HG03521 (cell line): ENCODE data around the gene LRRC26.

Experiments used
- ATAC-seq: cut with Tn5 transposase; IDR thresholded peaks from one replicate; pipeline ENCODE4 v1.9.1; 2021; ENCODE audit warnings: mild to moderate bottlenecking, moderate library complexity; ENCODE audit not compliant: unreplicated experiment

The LRRC26 gene

GRCh38 chr9:137157618-137158415, 12.0 kb downstream of the LRRC26 start:
- ATAC-seq: no peak

DNA sequence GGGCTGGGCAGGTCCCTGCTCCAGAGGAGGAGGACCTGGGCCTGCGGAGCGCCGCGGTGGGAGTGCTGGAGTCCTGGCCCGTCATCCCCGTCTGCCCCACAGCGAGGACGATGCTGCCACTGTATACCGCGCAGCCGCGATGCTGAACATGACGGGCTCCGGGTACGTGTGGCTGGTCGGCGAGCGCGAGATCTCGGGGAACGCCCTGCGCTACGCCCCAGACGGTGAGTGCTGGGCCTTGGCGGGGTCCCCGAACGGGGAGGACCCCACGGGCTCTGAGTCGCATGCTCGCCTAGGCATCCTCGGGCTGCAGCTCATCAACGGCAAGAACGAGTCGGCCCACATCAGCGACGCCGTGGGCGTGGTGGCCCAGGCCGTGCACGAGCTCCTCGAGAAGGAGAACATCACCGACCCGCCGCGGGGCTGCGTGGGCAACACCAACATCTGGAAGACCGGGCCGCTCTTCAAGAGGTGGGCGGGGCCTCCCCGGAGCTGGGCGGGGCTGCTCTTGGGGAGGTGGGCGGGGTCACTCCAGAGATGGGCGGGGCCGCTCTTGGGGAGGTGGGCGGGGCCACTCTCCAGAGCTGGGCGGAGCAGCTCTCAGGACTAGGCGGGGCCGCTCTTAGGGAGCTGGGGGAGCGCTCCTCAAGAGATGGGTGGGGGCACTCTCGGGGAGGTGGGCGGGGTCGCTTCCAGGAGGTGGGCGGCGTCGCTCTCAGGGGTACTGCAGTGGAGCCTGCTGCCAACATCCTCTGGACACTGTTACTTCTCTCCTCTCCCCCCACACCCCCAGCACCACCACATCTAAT, 13.1 kb downstream of the LRRC26 start:
- no peak for ATAC-seq

DNA sequence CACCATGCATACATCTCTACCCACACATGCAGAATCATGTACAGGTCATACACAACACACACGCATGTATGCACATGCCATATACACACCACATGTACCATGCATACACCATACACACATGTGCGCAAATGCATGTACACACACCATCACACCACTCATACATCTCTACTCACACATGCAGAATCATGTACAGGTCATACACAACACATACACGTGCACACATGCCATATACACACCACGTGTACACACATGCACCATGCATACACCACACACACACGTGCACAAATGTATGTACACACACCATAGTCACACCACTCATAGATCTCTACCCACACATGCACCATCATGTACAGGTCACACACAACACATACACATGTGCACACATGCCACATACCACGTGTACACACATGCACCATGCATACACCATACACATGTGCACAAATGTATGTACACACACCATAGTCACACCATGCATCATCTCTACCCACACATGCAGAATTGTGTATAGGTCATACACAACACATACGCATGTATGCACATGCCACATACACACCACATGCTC, 16.9 kb downstream of the LRRC26 start:
- no peak for ATAC-seq

DNA sequence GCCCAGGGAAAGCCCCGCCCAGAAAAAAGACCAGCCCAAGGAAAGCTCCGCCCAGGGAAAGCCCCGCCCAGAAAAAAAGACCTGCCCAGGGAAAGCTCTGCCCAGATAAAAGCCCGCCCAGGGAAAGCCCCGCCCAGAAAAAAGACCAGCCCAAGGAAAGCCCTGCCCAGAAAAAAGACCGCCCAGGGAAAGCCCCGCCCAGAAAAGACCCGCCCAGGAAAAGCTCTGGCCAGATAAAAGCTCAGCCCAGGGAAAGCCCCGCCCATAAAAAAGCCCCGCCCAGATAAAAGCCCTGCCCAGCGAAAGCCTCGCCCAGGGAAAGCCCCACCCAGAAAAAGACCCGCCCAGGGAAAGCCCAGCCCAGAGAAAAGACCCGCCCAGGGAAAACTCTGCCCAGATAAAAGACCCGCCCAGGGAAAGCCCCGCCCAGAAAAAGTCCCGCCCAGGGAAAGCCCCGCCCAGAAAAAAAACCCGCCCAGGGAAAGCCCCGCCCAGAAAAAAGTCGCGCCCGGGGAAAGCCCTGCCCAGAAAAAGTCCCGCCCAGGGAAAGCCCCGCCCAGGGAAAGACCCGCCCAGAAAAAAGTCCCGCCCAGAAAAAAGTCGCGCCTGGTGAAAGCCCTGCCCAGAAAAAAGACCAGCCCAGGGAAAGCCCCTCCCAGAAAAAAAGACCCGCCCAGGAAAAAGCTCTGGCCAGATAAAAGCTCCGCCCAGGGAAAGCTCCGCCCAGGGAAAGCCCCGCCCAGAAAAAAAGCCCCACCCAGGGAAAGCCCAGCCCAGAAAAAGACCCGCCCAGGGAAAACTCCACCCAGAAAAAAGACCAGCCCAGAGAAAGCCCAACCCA, 19.0 kb downstream of the LRRC26 start:
- peak; percentile 52 for ATAC-seq

DNA sequence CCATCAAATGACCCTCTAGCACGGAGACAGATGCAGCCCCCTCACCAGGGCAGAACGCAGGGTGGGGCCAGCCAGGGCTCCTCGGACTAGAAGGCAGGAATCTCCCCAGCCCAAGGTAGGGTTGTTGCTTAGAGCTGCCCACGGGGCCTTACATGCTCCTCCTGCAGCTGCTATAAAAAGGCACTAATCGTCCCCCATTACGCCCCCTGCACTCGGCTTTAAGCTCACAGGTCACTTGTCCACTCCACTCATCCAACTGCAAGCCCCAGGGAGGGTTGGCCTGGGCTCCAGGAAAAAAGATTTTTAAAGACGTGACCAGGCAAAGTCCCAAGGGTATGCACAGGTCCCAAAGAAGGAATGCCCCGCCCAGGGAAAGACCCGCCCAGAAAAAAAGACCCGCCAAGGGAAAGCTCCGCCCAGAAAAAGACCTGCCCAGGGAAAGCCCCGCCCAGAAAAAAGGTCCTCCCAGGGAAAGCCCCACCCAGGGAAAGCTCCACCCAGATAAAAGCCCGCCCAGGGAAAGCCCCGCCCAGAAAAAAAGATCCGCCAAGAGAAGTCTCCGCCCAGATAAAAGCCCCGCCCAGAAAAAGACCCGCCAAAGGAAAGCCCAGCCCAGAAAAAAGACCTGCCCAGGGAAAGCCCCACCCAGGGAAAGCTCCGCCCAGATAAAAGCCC, 19.8 kb downstream of the LRRC26 start:
- peak; percentile 20 for ATAC-seq

- no peak for ATAC-seq
These were observed 20.5 kb downstream of the LRRC26 start for GRCh38 chr9:137149363-137149762.

DNA sequence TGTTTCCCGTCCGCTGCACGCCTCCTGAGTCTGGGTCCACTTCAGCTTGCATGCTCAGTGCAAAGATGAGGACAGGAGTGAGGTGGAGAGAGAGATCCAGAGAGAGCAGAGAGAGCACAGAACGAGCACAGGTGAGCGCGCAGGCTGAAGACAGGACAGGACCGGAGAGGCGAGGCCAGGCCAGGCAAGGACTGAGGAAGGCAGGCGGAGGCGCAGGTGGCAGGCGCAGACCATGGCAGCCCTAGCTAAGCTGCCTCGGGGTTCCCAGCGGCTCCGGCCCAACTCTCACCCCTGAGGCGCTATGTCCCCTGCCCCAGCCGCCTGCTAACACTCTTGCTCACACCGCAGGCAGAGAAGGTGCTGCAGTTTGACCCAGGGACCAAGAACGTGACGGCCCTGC, 21.2 kb downstream of the LRRC26 start:
- ATAC-seq: no peak

- ATAC-seq: no peak
These were observed 21.6 kb downstream of the LRRC26 start for GRCh38 chr9:137148242-137148641.

DNA sequence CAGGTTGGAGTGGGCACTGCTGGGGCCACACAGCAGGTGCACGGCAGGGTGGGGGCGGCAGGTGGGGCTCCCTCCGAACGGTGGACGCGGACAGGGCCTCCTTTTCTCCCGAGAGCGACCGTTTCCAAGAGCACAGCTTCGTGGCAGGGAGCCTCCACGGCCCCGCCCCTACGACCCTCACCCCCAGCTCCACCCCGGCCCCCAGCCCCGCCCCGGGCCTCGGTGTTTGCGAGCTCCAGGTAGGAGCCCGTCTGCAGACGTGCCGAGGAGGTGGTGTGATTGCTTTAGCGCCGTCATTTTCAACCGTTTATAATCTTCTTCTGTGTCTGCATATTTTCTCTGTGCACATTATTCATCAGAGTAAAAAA, 22.1 kb downstream of the LRRC26 start:
- ATAC-seq: no peak

- no peak for ATAC-seq
These were observed 22.6 kb downstream of the LRRC26 start for GRCh38 chr9:137147091-137147792.

- ATAC-seq: no peak
These were observed 23.3 kb downstream of the LRRC26 start for GRCh38 chr9:137146527-137146918.

GRCh38 chr9:137145731-137146526, 23.9 kb downstream of the LRRC26 start:
- no peak for ATAC-seq

GRCh38 chr9:137143459-137143858, 26.4 kb downstream of the LRRC26 start:
- no peak for ATAC-seq

GRCh38 chr9:137141976-137142936, 27.6 kb downstream of the LRRC26 start:
- ATAC-seq: no peak

DNA sequence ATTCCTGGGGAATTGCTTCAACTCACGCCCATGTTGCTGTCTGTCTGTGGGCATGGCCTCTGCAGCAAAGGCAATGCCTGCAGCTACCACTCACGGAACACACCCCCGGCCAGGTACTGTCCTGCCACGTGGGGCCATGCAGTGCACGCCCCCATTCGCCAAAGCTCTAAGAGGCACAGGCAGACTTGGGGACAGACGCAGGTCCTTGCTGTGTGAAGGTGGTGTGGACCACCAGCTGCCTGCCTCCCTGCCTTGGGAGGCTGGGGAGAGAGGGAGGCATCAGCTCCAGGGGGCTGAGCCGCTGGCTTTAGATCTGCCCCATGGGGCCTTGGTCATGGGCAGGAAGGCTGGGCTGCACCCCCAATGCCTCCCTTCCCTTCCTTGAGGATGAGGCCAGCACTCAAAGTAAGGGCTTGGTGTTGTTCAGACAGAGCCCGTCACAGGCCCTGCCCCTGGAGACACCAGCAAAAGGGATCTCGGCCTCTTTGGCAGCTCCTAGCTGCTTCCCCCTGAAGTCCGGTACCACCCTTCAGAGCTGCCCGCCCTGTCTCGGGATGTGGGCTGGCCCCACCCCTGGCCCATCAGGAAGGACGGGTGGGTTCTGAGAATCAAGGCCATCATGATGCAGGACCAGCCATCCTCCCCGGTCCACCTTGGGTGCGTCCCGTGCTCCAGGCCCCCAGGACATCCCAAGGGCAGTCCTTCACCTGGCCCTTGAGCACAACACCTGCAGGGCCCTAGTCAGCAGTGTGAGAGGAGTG, 28.6 kb downstream of the LRRC26 start:
- ATAC-seq: no peak

GRCh38 chr9:137140151-137141012, 29.5 kb downstream of the LRRC26 start:
- no peak for ATAC-seq
